Activated CD8-positive, alpha-beta memory T cell treated with anti-CD3 and anti-CD28 coated beads for 1 hour (primary cell): ENCODE data around the gene CPEB3.
"Not testable (repeated sequence)": the region's sequence is repeated elsewhere in the genome, so short reads cannot be mapped to it uniquely, and the experiment has no call there.

ENCODE experiments used
- DNase-seq, 2 donors: peaks; one replicate each; pipeline ENCODE4 v3.0.0-alpha.2; 2020; ENCODE audit warnings: low read depth in 1 of 2; ENCODE audit errors: extremely low read depth in 1 of 2

Gene CPEB3

DNA sequence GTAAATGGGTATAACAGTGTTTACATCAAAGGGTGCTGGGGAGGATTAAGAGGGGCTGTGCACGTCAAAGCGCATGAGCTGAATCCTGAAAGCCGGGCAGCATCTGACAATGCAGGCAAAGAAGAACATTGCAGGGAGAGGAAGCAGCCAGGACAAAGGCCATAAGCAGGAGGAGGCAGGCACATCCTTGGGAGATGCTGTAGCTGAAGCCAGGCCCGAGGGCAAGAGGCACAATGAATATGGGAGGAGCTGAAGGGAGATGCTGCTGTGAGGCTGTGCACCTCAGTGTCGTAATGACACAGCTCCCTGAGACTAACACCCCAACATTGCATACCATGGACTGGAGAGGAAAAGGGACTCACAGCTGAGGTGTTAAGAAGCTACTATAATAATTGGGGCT, 238.1 kb downstream of the CPEB3 start:
- DNase-seq, result no peak

DNA sequence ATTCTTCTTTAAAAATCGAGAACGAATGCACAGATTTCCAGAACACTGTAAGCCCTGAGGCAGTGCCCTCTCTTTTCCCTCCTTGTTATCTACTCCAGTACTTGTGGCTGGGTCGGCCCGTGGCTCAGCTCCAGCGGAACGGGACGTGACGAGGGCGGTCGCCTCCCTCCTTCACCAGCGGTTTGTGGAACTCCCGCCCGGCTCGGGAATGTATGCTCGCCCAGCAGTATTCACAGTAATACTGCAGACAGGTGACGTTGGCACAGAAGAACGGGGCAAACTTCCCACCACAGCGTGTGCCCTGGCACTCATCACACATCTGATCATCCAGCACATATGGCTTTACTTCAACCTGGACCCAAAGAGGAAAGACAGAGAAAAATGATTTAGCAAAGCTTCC, 238.8 kb downstream of the CPEB3 start:
- DNase-seq, result no peak

DNA sequence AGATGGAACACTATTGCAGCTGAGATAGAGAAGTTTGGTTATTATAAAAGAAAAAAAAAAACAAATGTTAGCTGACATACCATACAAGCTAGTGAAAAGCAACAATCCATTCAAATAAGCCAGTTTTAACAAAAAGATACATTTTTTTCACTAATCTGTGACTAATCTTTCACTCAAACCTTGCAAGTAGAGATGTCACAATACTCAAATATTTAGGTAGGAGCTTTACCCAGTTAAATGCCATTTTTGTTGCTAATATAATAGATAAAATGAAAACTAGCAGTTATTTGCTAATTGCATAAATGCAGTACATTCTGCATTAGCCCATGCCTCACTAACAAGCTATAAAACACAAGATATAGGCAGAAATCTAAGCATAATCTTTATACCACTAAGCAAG, 243.7 kb downstream of the CPEB3 start:
- DNase-seq, result no peak

DNA sequence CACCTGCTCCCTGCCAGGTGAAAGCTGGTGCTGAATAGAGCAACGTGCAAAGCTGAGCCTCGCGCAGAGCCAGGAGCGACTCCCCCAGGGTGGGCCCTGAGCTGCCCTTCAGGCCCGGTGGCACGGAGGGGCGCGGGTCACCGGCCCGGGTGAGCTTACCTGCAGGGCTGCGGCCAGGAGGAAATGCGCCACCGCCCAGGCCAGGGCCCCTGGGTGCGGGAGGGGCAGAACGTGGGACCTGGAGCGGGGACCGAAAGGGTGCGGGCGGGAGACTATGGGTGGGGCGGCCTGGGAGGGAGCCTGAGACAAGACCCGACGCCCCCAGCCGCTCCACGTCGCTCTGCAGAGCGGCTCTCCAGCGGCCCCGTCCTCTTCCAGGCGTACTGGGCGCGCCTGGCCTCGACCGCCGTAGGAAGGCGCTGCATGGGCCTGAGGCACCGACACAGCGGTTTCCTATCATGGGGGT, 245.2 kb downstream of the CPEB3 start:
- no peak for DNase-seq

- no peak for DNase-seq
Observed at GRCh38 chr10:92042541-92042940, 248.3 kb downstream of the CPEB3 start.

- DNase-seq, result no peak
Observed at GRCh38 chr10:92038949-92039348, 251.9 kb downstream of the CPEB3 start.

- not testable (repeated sequence) for DNase-seq
Observed at GRCh38 chr10:92033070-92033469, 257.8 kb downstream of the CPEB3 start.

- no peak for DNase-seq
Observed at GRCh38 chr10:92031580-92031979, 259.3 kb downstream of the CPEB3 start.

DNA sequence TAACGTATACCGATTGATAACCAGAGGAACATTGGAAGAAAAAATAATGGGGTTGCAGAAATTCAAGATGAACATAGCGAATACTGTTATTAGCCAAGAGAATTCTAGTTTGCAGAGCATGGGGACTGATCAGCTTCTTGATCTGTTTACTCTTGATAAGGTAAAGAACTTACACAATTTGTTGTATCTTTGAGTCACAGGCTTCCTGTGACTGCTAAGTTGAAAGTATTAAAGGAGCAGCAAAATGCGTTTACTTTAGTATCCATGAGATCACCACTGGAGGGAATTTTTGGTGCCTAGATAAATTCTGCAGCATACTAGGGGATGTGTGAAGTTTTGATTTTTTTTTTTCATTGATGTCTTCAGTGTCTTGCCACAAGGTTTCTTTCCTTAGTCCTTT, 263.7 kb downstream of the CPEB3 start:
- no peak for DNase-seq

- not testable (repeated sequence) for DNase-seq
Observed at GRCh38 chr10:92025340-92025739, 265.5 kb downstream of the CPEB3 start.

GRCh38 chr10:92024700-92025099, 266.2 kb downstream of the CPEB3 start:
- no peak for DNase-seq

DNA sequence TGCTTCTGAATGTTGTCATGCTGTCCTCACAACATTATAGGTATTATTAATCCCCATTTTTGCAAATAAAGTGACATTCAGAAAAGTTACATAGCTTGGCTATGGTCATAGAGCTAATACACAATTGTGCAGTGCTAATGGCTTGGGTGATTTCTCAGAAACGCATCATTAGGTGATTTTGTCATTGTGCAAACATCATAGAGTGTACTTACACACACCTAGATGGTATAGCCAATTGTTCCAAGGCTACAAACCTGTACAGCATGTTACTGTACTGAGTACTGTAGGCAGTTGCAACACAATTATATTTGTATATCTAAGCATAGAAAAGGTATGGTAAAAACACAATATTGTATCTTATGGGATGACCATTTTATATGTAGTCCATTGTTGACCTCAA, 276.3 kb downstream of the CPEB3 start:
- no peak for DNase-seq

DNA sequence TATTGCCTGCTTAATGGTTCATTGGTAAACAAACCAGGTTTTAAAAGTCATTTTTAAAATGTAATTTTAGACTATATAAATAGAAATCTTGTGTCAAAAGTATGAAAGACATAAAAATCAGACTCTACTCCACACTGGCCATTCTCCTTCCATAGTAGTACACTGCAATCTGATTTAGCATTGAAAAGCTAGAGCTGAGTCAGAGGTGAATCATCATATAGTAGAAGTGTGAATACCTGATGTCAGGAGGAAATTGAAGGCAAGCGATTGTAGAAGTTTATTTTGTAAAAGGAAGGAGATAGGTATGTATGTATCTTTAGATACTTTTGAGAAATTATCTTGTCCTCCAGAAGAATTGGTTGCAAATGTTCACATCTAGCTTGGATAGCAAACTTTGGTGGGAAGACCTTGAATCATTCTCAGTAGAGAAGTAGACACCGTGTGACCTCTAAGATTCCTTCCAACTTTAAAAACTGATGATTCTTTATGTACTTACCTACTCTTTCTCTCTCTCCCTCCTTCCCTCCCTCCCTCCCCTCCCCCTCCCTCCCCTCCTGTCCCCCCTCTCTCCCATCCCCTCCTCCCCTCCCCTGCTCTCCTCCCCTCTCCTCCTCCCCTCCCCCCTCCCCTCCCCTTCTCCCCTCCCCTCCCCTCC, 279.2 kb downstream of the CPEB3 start:
- no peak for DNase-seq

- DNase-seq, result no peak
Observed at GRCh38 chr10:92010047-92010735, 280.7 kb downstream of the CPEB3 start.

DNA sequence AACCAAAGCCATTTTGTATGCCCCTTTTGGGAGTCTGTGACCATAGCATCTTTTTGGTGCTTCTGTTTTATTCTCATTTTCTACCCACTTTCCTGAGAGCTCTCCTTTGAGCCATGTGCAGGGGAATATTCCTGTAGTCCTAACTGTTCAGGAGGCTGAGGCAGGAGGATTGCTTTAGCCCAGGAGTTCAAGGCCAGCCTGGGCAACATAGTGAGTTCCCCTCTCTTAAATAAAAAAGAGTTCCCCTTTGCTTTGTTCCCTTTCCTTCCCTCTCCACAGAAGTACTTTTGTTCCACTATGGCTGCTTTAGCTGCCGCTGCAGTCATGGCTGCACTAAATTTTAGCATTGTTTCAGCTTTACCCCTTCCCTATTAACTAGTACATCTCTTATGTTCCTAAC, 281.4 kb downstream of the CPEB3 start:
- no peak for DNase-seq

- no peak for DNase-seq
Observed at GRCh38 chr10:92005978-92006377, 284.9 kb downstream of the CPEB3 start.

DNA sequence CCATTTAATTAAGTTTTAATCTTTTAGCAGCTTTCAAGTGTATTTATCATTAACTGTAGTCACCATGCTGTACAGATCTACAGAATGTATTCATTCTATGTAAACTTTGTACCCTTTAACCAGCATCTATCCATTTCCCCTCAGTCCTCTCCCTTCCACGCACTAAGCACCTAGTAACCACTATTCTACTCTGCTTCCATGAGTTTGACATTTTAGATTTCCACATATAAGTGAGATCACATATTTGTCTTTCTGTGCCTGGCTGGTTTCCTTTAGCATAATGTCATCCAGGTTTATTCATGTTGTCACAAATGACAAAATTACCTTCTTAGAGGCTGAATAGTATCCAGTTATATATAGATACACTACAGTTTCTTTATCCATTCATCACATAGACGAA, 287.6 kb downstream of the CPEB3 start:
- DNase-seq, result no peak

GRCh38 chr10:92001995-92002394, 288.9 kb downstream of the CPEB3 start:
- DNase-seq, result no peak

DNA sequence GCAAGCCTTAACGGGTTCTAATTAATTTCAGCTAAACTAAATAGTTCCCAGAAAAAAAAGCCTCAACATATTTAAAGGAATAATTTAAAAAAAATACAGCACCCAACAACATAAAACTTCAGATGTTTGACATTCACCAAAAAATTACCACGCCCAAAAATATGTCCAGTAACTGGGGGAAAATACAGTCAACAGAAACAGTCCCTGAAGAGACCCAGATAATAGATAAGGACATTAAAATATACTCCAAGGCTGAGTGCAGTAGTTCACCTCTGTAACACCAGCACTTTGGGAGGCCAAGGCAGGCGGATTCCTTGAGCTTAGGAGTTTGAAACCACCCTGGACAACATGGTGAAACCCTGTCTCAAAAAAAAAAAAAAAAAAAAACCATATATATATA, 289.3 kb downstream of the CPEB3 start:
- no peak for DNase-seq
